NCI-H2227 (cell line): ENCODE results near the gene NCKAP5.

Source experiments
- DNase-seq: peaks from one replicate; lab custom pipeline; 2025; ENCODE audit not compliant: unreplicated experiment; lab: John Stamatoyannopoulos, UW

Gene NCKAP5

DNA sequence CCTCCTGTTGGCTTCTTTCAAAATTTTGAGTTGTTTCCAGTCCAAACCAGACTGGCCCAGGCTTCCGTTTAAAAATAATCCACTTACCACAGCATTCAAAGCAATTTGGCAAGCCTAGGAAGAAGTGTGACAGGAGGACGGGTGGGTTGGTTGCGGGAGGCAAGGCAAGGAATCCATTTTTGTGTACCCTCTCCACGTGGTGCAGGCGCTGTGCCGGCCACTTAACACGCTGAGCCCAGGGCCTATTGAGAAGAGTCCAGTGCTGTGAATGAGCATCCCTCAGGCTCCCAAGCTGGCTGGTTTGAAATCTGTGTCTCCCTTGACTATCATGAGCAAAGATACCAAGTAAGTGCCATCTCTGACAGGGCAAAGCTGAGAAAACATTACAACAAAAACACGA is 160.9 kb downstream of the NCKAP5 start:
- no peak for DNase-seq

DNA sequence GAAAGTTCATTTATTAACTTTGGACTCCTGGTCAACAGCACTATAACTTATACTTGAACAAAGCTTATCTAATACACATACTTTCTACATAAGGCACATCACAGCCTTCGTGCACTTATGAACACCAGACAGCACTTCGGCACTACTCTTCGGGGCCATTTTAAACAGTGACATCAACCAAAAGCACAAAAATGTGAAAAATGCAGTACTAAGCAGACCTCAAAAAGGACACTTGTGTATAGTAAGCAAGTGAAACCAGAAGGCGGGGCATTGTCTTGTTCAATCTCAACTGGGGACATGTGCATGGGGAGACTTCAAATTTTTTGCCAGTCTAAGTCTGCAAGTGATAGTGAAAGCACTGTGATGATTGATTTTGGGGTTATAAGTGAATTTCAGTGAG is 163.0 kb downstream of the NCKAP5 start:
- DNase-seq = no peak

DNA sequence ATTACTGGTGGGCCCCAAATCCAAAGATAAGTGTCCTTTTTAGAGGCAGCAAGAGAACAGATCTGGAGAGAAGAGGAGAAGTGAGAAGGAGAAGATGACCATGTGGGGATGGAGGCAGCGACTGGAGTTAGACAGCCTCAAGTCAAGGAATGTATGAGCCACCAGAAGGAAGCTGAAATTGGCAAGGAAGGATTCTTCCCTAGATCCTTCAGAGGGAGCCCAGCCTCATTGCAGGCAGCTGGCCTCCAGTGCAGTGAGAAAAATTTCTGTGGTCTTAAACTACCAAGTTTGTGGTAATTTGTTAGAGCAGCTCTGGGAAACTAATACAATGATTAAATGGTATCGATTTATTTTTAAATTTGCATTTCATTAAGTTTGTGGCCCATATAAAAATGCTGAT is 167.9 kb downstream of the NCKAP5 start:
- DNase-seq = no peak

DNA sequence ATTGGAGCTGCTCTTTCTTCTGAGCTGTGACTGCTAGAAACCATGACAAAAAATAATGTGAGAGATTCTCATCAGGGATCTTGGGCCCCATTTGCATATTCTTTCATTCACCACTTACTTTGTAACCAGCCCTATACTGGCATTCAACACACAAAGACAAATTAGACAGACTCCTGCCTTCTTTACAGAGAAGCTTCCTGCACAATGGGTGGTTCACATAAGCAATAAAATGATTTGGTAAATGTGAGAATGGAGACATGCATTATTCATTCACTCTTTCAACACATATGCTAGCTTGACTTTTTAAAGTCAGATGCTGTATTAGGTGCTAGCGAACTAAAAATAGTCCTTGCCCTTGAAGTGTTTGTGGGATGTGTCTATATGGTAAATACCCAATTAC is 174.4 kb downstream of the NCKAP5 start:
- DNase-seq = no peak

DNA sequence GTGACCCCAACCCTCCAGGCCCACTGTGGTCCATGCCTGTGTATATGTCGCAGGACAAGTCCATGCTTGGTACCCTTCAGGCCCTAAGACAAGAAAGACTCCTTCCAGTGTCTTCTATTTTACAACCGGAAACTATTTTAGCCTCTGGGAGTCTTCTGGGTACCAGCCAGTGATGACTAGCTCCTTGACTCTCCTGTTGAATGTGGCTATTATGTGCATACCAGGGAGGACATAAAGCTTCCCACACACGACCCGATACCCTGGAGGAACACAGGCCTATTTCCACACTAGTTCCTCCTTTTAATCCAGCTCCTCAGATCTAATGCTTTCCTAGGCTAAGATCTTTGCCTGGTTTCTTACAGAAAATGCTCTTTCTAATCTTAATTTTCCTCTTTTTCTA is 178.1 kb downstream of the NCKAP5 start:
- no peak for DNase-seq

DNA sequence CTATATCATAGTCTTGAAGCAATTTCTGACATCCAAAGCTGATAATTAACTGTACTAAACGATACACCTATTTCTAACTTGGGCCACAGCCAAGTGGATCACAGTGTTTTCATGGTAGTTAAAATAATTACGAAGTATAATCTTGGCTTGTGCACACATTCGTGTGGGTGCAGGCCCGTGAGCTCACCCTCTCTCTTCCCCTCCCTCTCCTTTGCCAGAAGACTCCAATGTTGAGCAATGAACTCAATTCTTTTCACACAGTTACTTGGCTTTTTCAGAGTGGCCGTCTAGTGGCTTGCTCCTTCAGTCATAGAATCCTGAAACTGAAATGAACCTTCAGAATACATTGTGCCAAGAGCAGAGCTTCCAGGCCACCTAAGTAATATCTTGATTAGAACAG is 178.7 kb downstream of the NCKAP5 start:
- no peak for DNase-seq

DNA sequence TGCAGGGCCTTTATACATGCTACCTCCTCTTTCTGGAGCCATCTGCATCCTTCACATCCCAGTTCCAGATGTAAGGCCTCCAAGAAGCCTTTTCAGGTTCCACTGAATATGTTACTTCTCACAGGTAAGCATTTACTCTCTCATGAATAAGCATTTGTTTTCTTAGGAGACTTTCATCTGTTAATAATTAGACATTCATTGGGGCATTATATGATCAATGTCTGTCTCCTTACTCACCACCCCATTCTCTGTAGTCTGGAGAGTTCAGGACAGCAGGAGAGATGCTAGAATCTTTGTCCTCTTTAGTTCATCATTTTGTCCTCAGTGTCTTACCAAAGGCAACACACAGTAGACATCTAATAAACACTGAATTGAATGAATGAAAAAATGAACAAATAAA is 185.7 kb downstream of the NCKAP5 start:
- DNase-seq = no peak

DNA sequence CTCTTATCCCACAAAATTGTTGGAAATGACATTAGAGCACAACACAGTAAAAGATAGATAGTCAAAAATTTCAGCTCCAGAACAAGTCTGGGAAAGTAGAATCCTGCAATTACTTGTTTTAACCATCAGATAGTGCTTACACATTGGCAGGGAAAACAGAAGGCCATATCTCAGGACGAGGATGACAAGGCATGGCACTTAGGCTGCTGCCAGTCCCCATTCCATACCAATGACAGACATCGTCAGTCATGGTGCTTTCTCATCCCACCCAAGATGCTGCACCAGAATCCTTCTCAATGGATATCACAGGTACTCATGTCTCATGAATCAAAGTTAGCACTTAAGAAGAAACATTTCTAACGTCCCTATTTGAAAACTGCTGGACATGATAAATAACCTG is 187.3 kb downstream of the NCKAP5 start:
- no peak for DNase-seq

DNA sequence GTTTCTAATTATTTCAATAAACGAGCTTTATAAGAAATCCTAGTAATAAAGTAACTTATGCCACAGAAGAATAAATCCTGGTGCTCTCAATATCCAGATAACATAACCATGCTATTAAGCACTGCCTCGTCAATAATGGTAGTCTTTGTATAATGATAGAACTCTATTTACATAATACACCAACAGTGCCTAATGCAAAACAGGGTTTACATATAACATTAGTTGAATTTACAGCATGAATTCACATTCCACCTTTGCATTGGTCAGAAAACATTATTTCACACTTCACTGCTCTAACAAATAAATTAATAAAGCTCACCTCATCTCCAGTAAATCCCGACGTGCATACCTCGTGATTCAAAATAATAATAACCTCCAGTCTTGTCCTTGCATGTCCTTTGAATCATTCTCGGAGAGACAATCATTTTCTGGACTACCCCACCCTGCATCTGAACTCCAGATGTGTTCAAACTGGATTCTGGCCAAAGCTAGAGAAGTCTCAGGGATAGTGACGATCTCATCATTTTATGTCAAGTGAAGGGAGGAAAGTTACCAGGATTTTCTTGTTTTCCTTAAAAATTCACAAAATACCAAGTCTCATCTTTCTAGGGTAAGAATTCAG is 189.2 kb downstream of the NCKAP5 start:
- DNase-seq = no peak

DNA sequence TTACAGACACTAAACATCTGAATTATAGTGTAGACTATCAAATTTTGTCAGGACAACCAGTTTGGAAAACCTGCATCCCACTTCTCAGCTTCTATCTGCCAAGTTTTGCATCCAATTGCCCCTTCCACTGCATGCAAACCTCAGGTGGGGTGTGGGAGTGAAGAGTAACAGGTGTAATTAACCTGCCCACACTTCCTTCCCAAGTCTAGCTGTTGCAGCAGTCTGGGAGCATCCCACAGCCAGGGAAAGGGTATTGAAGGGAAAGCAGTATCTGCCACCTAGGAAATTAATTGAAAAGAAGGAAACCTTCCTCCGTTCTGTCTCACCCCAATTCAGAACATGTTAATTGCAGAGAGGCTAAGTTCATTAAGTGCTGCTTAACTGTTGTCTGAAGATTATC is 189.9 kb downstream of the NCKAP5 start:
- DNase-seq = no peak

DNA sequence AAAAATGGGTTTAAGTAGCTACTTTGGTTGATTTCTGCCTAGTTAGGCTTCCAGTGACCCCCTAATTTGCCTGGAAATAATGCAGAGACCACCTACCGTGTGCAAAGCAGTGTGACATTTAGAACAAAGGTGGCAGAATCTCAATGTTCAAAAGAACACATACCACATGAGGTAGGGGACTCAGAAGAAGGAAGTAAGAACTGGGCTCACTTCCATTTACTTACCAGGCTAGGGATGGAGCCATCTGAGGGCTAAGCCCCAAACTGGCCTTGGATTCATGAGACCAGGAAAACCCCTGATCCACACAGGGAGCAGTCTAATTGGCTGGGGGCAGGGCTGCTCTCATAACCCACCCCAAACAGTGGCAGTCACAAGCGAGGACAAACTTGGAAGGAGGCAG is 190.7 kb downstream of the NCKAP5 start:
- no peak for DNase-seq

DNA sequence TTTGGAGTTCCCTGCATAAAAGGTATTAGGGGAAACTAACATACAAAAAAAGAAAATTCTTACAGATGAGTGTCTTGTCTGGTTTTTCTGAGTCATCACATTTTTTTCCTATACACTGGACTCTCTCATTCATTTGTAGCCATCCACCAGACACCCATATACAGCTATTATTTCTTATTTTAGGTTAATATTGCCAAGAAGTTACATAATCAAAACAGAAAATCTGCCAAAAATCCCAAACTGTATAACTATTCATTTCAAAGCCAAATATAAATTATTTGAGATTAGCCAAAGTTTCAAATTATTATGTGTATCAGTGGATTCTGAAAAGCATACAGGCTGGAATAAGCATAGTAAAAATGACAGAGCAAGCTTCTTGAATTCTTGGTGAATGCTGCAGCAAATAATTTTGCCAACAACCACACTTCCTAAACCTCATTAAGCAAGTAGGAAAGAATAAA is 191.2 kb downstream of the NCKAP5 start:
- no peak for DNase-seq

DNA sequence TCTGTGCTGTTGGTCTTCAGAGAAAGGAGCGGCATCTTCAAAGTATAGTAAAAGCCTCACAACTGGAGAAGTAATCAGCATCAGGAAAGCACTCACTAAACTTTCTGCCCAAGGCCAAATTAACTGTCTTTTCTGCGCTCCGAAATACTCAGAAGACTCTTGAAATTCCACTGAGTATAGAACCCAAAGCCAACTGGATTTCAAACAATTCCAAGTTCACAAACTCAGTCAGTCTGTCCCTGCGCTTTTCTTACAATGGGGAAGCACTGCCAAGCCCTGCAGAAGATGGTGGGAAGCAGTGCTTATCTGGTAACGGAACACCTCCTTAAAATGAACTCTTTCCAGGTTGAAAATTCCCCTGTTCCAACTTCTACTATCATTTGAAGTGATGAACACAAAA is 193.5 kb downstream of the NCKAP5 start:
- DNase-seq = no peak

DNA sequence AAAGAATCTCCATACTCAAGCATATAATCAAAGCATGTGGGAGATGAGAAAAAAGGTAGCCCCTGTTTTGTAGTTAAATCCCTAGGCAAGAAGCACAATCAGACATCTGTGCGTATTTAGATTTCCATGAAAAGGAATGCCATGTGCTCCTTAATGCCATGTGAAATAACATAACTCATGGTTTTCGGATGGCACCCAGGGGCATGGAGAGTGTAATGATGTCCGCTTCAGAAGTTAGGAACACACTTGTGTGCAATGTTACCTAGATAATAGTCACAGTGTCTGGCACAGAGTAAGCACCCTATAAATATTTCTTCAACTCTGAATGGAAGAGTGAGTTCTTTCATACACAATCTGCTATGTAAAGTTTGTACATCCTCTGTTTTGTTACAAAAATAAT is 197.0 kb downstream of the NCKAP5 start:
- DNase-seq = no peak

DNA sequence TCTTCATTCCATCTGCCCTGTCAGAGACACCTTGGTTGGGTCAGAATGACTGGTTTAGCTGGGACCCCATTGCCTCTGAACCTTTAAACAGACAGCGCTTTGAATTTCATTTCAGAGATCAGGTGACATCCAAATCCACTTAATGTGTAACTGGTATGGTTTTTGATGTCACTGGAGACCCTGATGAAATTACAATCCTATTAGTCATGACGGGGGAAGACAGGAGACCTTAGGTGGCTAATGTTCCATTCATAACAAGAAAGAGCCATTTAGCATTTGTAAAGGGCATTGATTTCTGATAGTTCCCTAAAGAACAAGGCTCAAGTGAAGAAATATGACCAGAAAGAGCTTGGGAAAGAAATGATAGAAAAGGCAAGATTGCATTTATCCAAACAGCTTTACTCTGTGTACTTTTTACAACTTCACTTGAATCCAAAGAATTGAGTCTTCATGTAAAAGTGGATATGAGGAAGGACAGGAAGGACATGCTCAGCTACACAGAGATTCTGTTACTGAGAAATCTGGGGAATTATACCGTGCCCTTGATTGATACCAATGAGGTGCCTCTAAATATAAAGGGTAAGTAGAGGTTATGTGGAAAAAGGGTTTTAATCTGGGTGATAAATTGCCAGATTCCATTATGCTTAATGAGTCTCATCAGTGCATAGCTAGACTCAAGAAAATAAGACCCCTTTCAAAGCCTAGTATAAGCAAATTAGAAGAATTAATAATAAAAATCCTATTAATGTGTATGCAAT is 198.2 kb downstream of the NCKAP5 start:
- no peak for DNase-seq

DNA sequence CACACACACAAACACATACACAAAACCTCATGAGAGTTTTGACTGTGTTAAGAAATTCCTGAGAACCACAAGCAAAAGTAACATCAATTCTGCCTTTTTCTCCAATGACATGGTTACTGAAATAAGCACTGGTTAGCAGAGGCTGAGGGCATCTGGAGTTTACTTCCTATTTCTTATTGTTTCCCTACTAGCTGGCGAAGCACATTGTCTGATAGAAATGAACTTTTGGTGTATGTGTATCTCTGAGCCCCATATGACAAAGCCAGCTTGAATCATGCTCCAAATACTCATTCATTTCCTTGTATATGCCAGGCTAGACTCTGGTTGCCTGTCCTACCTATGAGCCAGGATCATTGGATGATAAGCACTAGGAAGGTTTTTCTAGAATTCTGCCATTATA is 203.1 kb downstream of the NCKAP5 start:
- DNase-seq = no peak

DNA sequence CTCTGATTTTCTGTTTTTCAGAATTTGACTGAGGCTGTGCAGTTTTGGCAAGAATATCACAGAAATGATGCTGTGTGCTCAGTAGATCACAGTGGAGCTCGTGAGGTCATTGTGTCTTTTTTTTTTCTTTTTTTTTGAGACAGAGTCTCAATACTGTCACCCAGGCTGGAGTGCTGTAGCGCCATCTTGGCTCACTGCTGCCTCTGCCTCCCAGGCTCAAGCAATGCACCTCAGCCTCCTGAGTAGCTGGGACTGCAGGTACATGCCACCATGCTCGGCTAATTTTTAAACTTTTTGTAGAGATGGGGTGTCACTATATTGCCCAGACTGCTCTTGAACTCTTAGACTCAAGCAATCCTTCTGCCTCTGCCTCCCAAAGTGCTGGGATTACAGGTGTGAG is 203.6 kb downstream of the NCKAP5 start:
- DNase-seq = no peak

DNA sequence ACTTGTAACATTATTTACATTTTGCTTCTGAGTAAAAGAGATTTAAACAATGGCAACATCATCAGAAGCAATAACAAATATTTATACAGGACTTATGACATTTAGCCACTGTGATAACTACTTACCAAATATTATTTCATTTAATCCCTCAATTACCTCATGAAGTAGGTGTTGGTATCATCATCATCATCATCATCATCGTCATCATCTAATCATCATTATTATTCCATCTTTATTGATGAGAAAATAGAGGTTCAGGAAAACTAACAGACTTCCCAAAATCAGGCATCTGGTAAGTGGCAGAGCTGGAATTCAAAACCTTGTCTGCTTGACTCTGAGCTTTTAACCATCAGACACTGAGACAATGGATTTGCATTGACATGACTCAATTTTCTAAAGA is 204.4 kb downstream of the NCKAP5 start:
- DNase-seq = no peak

DNA sequence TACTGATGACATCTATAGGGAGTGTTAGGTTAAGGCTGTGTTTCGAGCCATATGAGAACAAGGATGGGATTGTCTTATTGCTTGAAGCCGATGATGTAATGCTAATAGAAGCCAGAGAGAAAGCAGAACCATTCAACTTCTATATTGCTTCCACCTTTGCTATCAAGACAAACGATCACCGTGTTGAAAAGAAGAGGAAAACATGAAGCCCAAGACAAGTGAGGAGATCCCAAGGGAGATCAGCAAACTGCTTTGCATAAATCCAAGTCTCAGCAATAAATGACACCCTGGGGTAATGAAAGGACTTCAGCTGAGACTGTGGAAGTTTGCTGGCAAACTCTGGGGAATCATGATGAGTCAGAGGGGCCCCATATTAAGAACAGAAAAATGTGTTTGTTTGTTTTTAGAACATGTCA is 206.2 kb downstream of the NCKAP5 start:
- no peak for DNase-seq

DNA sequence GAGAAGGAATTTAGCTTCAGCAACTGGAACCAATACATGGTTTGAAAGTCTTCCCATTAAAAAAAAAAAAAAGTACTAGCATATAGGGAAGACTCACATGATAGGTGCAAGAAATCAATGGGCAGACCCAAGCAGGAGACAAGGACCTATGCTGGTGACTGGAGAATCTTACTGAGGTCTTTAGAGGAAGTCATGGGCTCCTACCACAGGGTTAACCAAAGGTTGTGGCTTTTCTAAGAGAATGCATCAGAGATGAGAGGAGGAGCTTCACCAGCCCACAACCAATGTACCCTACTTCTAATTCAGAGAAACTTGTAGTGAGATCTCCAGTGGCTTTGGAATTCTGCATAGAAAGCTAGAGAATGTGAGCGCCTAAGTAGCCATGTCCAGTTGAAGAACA is 207.4 kb downstream of the NCKAP5 start:
- DNase-seq = no peak

DNA sequence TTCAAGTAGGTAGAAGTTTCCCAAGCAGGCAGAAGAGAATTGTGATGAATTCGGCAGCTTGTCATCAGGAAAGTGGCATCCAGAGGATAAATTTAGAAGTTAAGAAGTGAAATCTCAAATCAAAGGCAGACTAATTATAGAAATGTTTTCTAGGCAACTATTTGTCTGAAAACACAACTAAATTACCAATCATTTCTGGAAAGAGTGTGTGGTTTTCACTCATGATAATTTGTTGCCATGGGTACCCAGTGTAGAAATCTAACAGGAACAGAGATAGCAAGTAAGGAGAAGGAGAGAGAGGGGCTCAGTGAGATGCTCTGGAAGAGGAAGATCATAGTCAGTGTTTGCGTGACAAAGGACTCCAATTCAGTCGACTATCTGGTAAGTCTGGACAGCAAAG is 208.1 kb downstream of the NCKAP5 start:
- no peak for DNase-seq

DNA sequence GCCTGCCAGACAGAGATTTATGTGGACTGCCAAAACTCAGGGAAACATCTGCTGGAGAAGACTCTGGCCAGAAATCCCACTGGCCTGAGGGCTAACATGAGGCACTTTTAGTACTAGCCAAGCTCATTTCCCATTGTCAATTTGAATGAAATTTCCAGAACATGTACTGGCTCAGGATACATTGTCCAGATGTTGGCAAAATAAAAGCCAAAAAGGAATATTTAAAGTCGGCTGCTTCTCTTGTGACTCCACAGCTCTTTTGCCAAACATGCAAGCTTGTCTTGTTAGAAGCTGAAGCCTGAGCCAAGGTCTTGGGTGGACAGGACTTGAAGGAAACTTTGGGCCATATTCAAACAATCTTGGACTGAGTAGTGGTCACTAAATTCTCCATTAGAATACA is 215.5 kb downstream of the NCKAP5 start:
- no peak for DNase-seq

DNA sequence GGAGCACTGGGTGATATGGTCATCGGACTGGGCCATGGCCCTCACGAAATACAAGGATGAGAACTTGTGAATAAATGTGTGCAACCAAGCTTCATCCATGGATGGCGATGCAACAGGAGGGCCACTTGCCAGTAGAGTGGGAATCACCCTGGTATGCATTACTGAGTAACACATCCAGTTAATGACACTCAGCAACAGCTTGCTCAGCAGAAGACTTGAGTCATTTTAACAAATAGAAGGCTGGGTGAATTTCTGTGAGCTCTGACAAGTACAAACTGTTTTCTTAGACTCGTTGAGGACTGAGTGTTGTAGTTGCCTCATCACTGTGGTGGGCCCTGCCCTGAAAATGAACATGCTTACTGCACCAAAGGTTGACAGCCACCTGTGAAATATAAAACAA is 221.6 kb downstream of the NCKAP5 start:
- no peak for DNase-seq
